Nephron progenitor cell (in vitro differentiated cells): Measurements from ENCODE around the gene FAM200C.
A peak's percentile ranks its signal among the peaks of the same experiment; 100 is the strongest.

Experiments
- DNase-seq: peaks from one replicate; pipeline ENCODE4 v3.0.0; 2021
- H3K27ac Mint-ChIP-seq: 2 replicates; pipeline ENCODE4 v1.8.0; 2021; ENCODE audit warnings: mild to moderate bottlenecking, moderate library complexity, mixed read lengths
- H3K27me3 Mint-ChIP-seq: 2 replicates; pipeline ENCODE4 v1.8.0; 2021; ENCODE audit warnings: mild to moderate bottlenecking, low read depth, mixed read lengths; ENCODE audit not compliant: poor library complexity
- H3K36me3 Mint-ChIP-seq: 2 replicates; pipeline ENCODE4 v1.8.0; 2021; ENCODE audit warnings: low read depth, mixed read lengths
- H3K4me1 Mint-ChIP-seq: 2 replicates; pipeline ENCODE4 v1.8.0; 2021; ENCODE audit warnings: mixed read lengths
- H3K4me3 Mint-ChIP-seq: 2 replicates; pipeline ENCODE4 v1.8.0; 2021; ENCODE audit warnings: mild to moderate bottlenecking, moderate library complexity, mixed read lengths
- H3K9me3 Mint-ChIP-seq: 2 replicates; pipeline ENCODE4 v1.8.0; 2021; ENCODE audit warnings: mild to moderate bottlenecking, moderate library complexity, mixed read lengths
- CTCF ChIP-seq: fragments of 200-600 bp; sonication (generic); IDR thresholded peaks from 2 replicates; pipeline ENCODE4 v1.5.0; 2021; ENCODE audit warnings: antibody characterized with exemption

FAM200C gene

GRCh38 chr5:160371294-160371693, 28.6 kb downstream of the FAM200C start:
- H3K4me3 Mint-ChIP-seq: peak overlapping the region; percentile 73
- no peaks in the 10 kb centered on the region for H3K4me1 Mint-ChIP-seq
- H3K36me3 Mint-ChIP-seq: no peaks in the 10 kb centered on the region
- no peak overlapping the region for H3K27ac Mint-ChIP-seq
- H3K27me3 Mint-ChIP-seq: peaks cover 79% of the 10 kb centered on the region
- no peak for TF ChIP-seq CTCF
- H3K9me3 Mint-ChIP-seq: peaks cover 17% of the 10 kb centered on the region
- no peak for DNase-seq

- Mint-ChIP-seq H3K4me3 (peak overlapping the region; percentile 73), H3K9me3 (peaks cover 17% of the 10 kb centered on the region), H3K4me1 (no peaks in the 10 kb centered on the region), H3K27ac (no peak overlapping the region), H3K36me3 (no peaks in the 10 kb centered on the region), H3K27me3 (peaks cover 78% of the 10 kb centered on the region)
- TF ChIP-seq CTCF: no peak
- DNase-seq: no peak
Observed at GRCh38 chr5:160370713-160371034, 29.2 kb downstream of the FAM200C start.

- no peaks in the 10 kb centered on the region for H3K36me3 Mint-ChIP-seq
- peak within 1 kb of the TSS; percentile 73 for H3K4me3 Mint-ChIP-seq
- no peak within 1 kb of the TSS for H3K27ac Mint-ChIP-seq
- no peaks in the 10 kb centered on the region for H3K4me1 Mint-ChIP-seq
- no peak for TF ChIP-seq CTCF
- H3K27me3 Mint-ChIP-seq: peaks cover 79% of the 10 kb centered on the region
- H3K9me3 Mint-ChIP-seq: peaks cover 17% of the 10 kb centered on the region
- DNase-seq: peak; percentile 68
Observed at GRCh38 chr5:160369990-160370712, 29.7 kb downstream of the FAM200C start, which contains the start of gene C1QTNF2. C1QTNF2 (minus strand) TSS chr5:160370626; CDS start chr5:160355011, 15,615 bp downstream.

GRCh38 chr5:160367885-160368284, 32.0 kb downstream of the FAM200C start:
- DNase-seq: no peak
- H3K9me3 Mint-ChIP-seq: peaks cover 17% of the 10 kb centered on the region
- peaks cover 62% of the 10 kb centered on the region for H3K27me3 Mint-ChIP-seq
- TF ChIP-seq CTCF: no peak
- no peaks in the 10 kb centered on the region for H3K36me3 Mint-ChIP-seq
- H3K4me3 Mint-ChIP-seq: no peak overlapping the region
- H3K27ac Mint-ChIP-seq: no peak overlapping the region
- H3K4me1 Mint-ChIP-seq: no peaks in the 10 kb centered on the region

- H3K27me3 Mint-ChIP-seq: peaks cover 58% of the 10 kb centered on the region
- no peak for DNase-seq
- no peak for TF ChIP-seq CTCF
Observed at GRCh38 chr5:160367261-160367660, 32.6 kb downstream of the FAM200C start.

GRCh38 chr5:160366230-160366629, 33.6 kb downstream of the FAM200C start:
- DNase-seq: no peak
- Mint-ChIP-seq H3K36me3 (no peaks in the 10 kb centered on the region), H3K27ac (no peak overlapping the region), H3K27me3 (peaks cover 51% of the 10 kb centered on the region), H3K9me3 (peaks cover 17% of the 10 kb centered on the region), H3K4me3 (no peak overlapping the region), H3K4me1 (no peaks in the 10 kb centered on the region)
- no peak for TF ChIP-seq CTCF

More at GRCh38 chr5:160367261-160367660, 32.6 kb downstream of the FAM200C start:
- Mint-ChIP-seq H3K27ac (no peak overlapping the region), H3K4me3 (no peak overlapping the region), H3K9me3 (peaks cover 17% of the 10 kb centered on the region), H3K4me1 (no peaks in the 10 kb centered on the region), H3K36me3 (no peaks in the 10 kb centered on the region)
